HG02642 (cell line): Measurements from ENCODE around the gene ST3GAL3.

Source experiments
- ATAC-seq: cut with Tn5 transposase; IDR thresholded peaks from one replicate; pipeline ENCODE4 v1.9.1; 2021; ENCODE audit warnings: mild to moderate bottlenecking; ENCODE audit not compliant: unreplicated experiment, poor library complexity

ST3GAL3 gene

DNA sequence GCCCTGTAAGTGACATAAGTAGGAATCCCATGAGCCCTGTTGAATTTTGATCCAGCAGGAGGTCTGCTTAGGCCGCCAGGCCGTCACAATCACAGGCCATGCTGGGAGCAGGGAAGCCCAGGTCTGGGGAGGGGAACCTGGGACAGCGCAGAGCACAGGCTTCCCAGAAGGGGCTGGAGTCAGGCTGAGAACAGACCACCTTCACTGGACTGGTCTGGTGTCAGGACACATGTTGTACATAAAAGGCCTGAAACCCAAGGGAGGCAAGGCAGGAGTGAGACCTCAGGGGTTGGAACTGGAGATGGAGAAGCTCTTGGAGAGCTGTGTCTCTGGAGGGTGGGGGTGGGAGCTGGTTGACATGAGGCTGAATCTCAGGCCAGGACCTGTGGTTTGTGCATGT is 163.0 kb downstream of the ST3GAL3 start:
- no peak for ATAC-seq

DNA sequence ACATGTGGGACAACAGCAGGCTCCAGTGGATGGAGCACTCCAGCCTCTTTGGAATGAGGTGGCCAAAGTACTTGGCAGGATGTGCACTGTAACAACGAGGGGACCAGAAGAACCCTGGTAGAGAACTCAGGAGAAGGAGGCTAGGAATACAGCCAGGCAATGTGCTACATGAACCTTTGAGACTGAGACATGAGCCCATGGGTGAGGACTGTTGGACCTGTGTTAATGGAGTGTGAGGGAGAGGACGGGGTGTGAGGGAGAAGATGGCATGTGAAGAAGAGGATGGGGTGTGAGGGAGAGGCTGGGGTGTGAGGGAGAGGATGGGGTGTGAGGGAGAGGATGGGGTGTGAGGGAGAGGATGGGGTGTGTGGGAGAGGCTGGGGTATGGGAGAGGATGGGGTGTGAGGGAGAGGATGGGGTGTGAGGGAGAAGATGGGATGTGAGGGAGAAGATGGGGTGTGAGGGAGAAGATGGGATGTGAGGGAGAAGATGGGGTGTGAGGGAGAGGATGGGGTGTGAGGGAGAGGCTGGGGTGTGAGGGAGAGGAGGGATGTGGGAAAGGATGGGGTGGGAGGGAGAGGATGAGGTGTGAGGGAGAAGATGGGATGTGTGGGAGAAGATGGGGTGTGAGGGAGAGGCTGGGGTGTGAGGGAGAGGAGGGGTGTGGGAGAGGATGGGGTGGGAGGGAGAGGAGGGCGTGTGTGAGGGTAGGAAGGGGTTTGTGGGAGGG is 164.0 kb downstream of the ST3GAL3 start:
- no peak for ATAC-seq

DNA sequence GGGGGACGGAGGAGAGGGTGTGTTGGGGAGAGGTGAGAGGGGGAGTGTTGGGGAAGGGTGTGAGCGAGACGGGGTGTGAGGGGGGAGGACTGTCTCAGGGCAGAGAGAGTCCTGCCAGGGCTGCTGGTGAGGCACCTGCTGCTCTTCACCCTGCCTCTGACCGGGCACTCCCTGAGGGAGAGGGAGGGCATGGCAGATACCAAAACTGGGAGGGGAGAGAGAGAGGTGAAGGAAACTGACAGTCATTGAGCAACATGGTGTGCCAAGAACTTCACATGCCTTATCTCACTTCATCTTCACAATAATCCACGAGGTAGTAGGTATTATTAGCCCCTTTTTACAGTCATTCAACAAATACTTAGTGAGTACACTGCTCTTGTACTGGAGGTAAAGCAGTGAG is 164.9 kb downstream of the ST3GAL3 start:
- ATAC-seq, result no peak

DNA sequence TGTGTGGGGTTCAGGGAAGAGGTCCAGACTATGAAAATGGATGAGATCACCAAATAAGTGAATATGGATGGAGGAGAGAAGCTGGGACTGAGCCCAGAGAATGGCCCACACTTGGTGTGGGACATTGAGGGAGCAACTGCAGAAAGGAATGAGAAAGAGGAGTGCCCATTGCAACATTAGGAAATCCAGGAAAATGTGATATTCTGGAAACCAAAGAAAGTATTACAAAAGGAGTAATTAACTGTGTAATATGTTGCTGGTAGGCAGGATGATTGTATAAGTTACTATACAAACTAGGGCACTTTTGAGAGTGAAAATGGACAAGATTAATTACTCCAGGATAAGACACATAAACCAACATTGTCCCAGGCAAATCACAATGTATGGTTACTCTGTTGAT is 166.5 kb downstream of the ST3GAL3 start:
- no peak for ATAC-seq

DNA sequence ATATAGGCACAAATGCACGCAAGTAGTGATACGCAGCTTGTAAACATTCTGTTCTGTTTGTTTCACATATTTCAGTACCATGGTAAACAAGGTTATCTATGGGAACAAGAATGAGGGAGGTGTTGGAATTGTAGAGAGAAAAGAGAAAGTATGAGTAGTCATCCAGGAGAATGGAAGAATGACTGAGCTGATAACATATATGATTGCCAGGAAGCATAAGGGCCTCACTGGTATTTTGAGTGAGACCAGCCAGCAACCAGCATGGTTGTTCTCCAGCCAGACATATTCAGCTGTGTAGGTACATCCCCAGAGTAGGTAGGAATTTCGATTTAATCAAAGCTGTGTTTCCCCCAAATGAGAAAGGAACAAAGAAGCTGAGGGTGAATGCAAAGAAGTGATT is 167.4 kb downstream of the ST3GAL3 start:
- no peak for ATAC-seq

DNA sequence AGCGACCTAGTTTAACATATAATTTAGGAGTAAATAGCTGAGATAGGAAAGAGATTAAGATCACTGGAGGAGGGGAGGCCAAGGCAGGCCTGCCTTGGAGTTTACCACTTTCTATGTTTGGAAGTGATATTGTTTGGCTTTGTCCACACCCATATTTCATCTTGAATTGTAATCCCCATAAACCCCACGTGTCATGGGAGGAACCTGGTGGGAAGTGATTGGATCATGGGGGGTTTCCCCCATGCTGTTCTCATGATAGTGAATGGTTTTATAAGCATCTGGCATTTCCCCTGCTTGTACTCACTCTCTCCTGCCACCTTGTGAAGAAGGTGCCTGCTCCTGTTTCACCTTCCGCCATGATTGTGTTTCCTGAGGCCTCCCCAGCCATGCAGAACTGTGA is 168.0 kb downstream of the ST3GAL3 start:
- ATAC-seq, result no peak

DNA sequence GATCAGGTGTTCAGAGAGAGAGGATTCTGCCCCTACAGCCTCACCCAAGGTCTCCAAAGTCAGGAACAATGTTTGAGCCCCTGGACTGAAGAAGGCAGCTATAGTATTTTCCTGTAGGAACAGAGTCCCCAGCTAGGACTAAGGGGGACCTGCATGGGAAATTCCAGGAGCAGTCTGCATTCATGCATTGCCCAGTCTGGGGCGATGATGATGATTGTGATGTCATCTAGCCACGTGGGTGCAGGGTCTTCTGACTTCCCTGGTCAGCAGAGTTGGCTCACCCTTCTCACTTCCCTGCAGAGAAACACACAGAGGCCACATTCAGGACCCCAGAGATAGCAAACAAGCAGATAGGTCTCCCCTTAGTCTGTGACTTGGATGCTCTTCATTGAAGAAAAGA is 169.8 kb downstream of the ST3GAL3 start:
- no peak for ATAC-seq

DNA sequence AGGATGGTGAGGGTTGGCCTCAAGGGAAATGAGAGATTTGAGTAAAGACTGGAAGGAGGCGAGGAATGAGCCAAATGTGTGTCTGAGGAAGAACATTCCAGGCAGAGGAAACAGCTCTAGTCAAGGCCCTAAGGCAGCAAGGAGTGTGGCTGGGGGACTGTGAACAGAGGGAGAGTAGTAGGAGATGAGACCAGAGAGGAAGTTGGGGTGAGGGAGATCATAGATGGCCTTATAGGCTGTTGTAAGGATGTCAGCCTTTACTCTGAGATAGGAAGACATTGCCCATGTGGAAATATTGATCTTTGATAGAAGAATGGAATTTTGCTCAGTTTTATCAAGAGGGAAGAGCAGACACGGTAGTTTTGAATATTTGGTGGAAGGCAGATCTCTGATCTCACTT is 171.1 kb downstream of the ST3GAL3 start:
- no peak for ATAC-seq

DNA sequence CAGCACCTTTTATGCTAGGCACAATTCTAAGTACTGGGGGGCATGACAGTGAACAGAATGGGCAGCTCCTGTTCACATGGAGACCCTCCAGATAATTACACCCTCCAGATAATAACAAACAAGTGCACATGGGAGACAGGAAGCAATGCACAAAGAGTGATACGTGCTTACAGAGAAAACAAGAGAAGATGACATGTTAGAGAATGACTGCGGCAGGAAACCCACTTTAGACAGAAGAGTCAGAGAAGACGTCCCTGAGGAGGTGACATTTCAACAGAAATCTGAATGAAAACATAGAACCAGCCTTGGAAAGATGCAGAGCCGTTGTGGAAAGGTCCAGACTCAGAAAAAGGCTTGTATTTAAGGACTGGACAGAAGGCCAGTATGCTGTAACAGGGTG is 171.5 kb downstream of the ST3GAL3 start:
- no peak for ATAC-seq

DNA sequence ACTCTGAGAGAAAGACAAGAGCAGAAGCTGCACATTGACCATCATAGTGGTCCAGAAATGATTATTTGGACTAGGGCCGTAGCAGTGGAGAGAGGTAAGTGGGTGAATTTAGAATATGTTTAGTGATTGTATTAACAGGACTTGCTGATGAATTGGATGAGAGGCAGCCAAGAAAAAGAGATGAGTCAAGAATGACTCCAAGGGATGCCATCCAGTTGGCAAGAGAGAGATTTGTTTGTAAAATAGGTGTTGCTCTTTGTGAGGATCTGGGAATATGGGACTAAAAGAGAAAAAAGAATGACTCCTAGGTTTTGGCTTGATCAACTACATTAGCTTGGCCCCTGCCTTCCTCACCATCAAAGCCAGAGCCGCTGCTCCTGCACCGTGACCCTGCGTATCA is 172.1 kb downstream of the ST3GAL3 start:
- ATAC-seq, result no peak

DNA sequence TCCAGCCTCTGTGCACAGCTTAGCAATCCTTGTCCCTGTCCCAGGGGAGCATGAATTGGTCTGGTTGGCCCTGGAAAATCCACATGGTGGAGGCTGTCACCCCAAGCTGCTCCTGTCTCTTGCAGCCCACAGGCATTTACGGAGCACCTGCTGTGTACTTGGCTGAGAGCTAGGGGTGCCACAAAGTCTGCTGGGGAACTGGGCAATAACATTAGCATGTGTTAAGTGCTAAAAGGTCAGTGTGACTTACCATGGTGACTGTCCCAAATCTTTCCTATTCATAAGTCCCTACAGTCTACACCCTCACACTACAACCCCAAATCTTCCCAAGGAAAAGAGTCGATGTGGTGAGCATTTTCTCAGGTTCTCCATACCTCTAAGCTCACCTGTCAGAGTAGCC is 172.7 kb downstream of the ST3GAL3 start:
- ATAC-seq, result no peak

DNA sequence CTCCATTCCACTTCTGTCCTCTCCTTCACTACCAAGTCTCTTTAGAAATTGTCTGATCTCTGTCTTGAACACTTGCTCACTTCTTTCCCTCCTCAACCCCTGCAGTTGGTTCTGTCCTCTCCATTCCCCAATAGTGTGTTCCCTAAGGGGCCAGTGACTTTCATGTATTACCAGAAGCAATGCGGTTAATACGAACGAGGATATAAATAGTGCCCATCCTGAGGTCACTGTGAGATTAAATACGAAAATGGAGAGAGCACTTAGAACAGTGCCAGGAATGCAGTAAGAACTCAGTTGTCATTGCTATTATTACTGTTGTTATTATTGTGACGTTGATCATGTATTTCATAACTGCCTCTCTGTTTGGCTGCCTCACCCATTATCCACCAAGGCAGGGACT is 173.3 kb downstream of the ST3GAL3 start:
- ATAC-seq, result no peak

DNA sequence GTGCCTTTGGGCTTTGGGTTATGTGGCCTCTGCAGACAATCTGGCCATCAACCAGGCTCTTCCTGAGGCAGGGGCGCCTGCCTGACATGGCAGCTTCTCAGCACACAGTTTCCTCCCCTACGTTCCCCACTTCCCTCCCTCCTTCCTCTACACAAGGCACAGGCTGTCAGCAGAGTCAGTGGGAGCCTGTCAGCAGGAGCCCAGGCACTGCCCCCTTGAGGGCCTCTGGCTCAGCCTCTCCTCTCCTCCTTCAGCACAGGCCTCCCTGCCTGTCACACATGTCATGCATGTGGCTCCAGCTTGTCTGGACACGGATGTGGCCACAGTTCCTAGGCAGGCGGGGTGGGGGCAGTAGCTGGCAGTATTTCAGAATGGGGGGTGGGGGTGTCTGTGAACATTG is 174.1 kb downstream of the ST3GAL3 start:
- no peak for ATAC-seq

DNA sequence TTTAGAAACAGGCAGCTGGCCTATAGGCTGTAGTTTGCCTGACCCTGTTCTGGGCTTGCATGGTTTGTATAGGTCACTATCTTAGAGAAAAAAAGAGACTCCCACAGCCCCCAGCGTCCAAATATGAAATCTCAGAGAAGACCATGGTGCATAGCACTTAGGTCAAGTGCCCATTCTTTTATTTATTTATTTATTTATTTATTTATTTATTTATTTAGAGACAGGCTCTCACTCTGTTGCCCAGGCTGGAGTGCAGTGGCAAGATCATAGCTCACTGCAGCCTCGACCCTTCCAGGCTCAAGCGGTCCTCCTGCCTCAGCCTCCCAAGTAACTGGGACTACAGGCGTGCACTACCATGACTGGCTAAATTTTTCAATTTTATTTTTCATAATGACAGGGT is 175.4 kb downstream of the ST3GAL3 start:
- ATAC-seq, result no peak

DNA sequence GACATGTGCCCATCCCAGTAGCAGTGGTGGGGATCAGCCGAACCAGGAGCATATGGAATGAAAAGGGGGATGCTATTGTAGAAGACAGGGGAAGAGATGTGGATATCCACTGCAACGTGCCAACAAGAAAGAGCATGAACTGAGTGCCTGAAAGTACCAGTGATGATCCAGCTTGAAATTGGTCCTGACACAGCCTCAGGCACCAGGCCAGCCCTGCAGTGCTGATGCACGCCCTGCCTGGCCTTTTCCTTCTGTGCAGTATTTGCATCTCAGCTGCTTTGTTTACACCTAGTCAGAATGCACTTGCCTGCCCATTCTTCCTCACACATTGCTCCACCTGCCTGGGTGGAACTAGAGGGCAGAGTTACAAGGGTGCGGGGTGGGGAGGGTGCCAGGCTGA is 176.0 kb downstream of the ST3GAL3 start:
- ATAC-seq, result no peak

DNA sequence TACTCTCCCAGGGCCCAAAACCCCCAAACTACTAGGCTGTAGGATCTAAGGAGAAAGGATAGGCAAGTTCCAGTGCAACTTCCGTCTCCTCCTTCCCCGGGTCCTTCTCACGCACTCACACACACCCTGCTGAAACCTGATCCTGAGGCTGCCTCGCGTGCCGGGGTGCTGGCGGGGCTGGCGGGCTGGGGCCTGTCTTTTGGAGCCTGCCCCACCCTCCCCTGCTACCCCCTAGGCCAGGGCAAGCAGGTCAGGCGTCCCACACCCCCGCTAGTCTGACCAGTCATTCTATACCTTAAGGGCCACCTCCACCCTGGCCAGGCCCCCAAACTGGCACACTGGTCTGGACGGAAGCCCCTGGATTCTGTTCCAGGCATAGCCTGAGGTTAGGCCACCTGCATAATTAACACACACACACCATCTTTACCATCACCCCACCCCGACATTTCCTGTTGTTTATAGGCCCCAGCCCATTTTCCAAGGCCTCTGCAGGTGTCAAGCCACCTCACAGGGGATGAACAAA is 178.0 kb downstream of the ST3GAL3 start:
- ATAC-seq, result no peak

DNA sequence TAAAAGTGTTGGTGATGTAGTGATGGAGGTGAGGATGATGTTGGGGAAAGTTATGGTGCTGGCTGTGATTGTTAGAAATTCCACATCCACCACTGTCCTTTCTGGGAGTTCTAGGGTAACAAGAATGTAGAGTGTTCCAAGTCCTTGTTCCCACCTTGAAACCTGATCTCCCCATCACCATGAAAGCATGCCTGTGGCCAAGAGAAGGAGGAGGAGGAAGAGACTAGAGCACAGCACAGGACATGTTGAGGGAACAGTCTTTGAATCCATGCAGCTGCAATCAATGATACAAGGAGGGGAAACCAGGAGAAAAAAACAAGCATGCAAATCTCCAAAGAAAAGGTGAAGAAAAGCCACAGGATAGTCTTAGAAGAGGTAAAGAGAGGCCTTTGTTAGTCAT is 180.4 kb downstream of the ST3GAL3 start:
- no peak for ATAC-seq

DNA sequence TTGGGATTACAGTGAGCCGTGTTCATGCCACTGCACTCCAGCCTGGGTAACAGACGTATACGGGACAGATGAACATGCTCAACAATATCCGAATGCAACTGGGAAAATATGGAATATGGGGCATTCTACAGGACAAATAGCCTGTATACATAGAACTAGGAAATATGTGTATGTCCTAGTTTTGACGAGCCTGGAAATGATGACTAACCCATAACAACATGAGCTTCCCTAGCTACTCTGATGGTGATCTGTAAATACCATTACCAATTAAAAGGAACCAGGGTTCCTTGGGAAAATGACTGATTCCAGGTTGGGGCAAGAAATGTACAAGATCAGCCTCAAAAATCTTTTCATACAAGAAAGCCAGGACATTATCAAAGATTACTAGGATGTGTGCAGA is 183.5 kb downstream of the ST3GAL3 start:
- no peak for ATAC-seq

DNA sequence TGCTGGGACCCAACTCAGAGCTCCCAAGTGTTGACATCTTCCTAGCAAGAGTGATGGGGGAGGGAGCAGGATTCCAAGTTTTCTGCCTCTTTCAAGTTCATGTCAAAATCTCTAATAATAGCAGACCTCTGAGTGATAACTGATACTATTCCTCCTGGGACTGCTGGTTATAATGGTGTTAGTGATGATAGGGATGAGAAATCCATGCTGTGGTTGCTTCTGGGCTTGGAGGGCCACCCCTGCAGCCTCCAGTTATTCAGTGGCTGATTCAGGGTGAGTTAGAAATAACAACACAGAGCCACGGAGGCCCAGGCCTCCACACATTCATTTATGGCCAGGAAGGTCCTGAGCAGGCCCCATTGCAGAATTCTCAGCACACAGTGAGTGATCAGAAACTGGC is 185.7 kb downstream of the ST3GAL3 start:
- no peak for ATAC-seq

DNA sequence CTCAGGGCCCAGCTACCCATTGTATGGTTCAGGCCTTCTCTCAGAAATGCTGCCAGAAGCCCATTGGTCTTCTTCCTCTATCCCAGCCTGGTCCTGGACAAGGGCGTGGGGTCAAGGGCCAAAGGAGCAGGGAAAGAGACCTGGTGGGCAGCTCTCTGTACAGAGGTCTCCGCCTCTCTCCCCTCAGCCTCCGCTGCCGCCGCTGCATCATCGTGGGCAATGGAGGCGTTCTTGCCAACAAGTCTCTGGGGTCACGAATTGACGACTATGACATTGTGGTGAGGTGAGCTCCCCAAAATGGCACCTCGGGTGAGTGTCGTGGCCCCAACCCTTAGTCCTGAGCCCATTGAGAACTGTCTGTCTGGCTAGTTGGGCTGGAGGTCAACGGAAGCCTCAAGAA is 191.6 kb downstream of the ST3GAL3 start:
- no peak for ATAC-seq

DNA sequence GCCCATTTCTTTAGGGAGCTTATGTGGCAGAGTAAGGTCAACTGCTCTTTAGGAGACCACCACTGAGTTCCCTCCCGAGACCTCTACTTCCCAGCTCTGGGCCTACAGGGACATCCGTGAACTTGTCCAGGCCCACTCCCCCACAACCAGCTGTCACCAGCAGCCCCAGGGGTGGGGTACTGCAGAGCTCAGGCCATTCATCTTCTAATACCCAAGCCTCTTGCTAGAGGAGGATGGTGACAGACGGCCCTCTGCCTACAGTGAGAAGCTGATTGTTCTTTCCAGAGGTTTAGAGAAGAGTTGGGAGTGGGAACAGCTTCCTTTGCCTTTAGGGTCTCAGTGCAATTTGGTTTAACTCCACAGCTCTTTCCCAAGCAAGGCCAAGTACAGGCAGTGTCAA is 193.1 kb downstream of the ST3GAL3 start:
- no peak for ATAC-seq

DNA sequence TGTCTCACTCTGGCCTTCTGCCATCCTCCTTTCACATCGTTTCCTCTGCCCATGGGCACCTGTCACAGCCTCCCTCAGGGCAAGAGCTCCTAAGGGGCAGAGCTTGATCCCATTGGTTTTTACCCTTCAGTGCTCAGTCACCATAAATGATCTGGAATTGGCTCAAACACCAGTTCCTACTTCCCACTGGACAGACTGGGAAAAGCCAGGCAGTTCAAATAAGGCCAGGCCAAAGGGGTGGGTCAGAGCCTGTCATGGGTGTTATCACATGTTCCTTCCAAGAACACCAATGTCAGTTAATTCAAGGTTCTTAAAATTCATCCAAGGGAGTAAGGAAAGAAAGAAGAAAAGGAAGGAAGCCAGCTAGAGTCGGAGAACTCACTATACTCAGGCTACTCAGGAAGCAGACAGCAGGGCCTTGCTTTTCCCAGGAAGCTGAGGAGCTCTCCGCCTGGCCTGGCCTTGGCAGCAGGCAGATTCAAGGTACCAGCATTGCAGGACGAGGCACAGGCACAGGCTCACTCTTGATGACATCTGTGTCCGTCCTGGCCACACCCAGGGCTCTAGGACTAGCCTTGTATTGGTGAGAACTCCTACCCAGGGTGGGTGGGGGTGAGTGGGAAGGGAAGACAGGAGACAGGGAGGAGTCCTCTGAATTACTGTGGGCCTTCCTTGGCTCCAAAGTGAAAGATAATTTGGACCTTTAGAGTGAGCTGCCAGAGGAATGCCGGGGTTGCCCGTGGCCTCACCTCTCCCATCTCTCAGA is 194.0 kb downstream of the ST3GAL3 start:
- ATAC-seq, result no peak
